Cortex of kidney (tissue), 1 donor: ENCODE data around the gene SYTL5.

Experiments used
- DNase-seq: peaks from one replicate; lab custom pipeline; 2025; lab: John Stamatoyannopoulos, UW

The SYTL5 gene

DNA sequence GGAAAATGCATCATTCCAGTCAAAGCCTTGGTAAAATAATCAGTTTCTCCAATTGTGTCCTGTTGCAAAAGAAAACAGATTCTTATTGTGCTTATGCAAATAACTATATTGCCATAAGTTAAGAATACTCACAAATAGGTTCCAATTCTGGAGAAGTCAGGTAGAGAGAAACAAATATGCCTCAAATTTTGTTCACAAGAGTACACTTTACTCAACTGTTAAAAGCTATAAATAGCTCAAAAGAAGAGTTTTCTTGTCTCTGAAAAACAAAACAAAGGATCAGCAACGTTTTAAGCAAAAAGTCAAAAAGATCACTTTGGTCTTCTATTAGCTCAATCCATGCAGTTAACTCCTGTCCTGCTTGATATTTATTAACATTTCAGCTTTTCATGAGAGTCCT, 21.9 kb downstream of the SYTL5 start:
- DNase-seq, result no peak

DNA sequence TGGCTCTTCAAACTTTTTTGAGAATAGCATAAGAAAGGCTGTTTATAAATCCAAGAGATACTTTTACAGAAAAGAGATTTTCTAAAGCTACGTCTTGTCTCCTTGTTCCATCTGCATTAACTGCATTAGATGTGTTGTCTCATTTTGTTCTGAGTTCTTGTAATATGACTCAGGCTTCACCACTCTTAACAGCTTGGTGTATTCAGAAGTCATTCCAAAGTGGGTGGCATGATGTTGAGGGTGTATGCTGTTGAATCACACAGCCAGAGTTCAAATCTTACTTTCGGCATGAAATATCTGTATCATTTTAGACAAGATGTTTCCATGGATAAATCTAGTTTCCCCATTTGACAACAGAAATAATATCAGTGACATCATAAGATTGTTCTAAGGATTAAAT, 30.1 kb downstream of the SYTL5 start:
- no peak for DNase-seq

DNA sequence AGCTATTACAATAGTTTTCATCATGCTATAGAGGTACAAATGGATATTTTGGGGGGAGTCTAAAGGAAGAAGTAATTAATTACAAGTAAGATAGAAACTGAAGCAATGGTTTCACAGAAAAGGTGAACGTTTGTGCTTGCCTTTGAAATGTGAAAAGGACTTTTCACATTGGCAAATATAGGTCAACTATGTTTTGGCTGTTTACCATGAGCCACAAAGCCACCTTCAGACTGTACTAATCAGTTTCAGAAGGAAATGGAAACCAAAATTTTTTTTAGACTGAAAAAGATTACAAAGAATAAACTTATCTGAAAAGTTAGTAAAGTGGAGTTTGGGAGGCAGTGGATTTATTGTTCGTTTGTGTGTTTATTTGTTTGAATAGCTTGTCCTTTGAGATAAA, 32.1 kb downstream of the SYTL5 start:
- DNase-seq, result no peak

DNA sequence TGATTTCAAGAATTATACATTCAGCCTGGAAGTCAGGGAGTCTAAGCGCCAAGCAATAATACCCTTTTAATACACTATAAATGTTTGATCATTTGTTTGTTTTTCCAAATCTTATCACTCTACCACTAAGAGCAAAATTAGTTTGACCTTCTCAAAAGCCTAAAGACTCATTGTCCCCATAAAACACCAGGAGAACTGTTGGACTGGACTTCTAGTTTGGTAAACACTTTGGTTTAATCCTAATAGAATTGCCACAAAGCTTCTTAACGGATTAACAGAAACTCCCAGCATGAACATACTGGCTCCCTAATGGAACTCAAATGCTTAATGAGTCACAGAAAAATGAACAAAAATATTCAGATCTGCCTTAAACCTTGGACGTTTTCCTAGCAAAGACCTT, 34.9 kb downstream of the SYTL5 start:
- no peak for DNase-seq

DNA sequence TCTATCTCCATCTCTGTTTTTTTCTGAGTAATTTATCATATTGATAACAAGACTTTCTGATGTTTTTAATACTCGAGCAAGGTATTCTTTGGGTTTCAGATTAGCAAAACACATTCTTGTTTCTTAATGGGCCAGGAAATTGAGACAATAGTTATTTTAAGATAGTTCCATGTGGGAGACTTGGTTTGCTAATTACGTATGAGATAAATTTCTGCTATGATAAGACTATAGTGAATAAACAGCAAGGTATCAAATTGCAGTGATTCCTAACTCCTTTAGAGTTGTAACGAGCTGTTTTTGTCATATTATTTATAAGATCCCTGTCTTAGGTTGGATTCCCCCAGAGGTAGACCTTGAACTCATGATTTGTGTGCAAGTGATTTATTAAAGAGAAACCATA, 38.3 kb downstream of the SYTL5 start:
- no peak for DNase-seq

DNA sequence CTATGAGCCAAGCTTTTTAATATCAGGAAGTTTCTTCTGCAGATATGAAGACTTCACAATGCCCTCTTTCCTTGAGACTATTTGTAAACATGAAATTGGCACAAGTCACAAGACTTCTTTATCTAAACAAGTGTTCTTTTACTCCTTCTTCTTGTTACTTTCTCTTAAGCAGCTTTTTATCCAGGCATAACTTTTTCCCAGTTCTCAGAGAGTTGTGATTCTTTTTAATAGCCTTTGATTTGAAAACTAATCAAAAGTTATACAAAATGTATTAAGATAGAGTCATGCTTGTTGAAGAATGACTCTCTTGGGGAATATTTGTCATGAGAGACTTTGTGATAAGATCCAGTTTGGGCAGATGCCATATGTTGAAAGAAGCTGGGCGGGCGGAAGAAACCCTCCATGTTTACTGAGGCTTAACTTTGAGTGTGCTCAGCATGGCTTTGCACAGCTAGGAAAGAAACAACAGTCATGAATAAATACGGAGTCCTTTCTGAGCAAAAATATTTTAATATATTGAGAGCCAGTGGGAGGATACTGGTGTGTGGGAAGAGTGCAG, 39.3 kb downstream of the SYTL5 start:
- no peak for DNase-seq

DNA sequence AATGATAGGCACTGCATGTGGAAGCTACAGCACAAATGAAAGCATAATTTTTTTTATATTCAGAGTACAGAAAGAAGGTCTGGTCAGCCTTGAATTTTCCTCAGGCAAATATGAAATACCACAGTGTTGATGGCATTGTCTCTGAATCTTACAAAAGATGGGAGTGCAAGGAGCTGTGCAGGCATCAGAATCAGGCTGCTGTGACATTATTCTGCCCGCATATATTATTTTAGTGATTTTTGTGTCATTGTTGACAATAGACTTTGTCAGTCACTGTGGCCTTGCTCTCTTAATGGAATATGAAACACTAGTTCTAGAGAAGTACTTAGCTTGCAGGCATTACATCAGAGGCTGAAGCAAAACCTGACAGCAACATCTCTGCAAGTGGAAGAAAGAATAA, 42.5 kb downstream of the SYTL5 start:
- no peak for DNase-seq

DNA sequence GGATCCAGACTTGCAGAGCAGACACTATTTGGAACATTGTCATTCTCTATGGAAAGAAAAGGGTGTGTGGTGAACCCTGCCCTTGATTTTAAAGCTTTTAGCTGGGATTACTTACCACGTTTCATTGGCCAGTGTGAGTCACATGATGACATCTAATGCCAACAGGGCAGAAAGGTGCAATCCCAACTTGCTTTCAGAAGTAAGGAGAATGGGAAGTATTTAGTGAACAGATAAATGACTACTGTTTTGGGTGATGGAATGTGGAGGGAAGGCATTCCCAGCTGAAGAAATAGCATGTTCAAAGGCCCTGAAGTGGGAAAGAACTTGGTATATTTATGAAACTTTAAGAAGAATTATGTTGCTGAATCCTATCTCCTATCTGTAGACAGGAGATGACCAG, 44.5 kb downstream of the SYTL5 start:
- DNase-seq, result no peak

DNA sequence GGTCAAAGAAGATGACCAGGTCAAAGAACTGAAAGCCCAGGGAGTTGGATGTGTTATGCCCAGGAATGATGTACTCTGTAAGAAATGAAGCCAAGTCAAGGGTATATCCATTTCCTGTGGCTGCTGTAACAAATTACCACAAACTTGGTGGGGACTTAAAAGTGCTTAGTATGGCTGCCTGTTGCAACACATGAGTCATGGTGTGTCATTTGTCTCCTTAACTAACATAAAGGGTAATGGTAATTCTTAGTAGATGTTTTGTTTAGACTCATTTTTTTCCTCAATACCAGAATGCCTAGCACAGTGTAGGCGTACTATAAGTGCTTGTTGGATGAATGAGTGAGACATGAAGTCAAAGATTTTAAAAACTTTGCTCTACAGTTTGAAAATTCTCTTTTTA, 45.7 kb downstream of the SYTL5 start:
- no peak for DNase-seq

DNA sequence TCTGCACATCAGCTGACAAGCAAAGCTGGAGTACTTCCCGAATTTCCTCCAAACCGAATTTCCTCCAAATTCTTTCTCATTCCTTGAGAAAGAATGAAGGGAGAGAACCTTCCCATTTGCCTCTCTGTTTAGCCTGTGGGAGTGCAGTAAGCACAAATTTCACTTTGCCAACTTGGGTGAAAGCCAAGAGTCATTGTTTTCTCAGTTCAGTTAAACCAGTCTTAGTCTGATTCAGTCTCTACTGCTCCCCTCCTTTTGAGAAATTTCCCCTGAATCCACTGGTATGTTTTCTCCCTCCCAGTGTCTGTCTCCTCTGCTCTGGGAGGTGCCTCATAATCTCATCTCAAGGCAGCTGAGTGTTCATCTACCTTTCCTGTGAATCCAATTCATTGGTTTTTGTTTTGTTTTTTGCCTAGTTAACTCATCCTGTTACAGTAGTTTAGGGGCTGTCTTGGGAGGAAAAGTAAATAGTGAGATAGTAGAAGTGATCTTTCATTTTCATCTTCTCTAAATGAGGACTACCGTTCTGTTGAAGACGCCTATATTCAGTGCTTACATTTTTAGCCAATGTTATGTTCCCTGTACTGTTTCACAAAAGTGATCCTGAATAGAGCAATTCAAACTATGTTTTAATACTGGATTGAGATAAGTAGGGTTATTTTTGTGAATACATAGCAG, 49.0 kb downstream of the SYTL5 start:
- DNase-seq, result no peak

DNA sequence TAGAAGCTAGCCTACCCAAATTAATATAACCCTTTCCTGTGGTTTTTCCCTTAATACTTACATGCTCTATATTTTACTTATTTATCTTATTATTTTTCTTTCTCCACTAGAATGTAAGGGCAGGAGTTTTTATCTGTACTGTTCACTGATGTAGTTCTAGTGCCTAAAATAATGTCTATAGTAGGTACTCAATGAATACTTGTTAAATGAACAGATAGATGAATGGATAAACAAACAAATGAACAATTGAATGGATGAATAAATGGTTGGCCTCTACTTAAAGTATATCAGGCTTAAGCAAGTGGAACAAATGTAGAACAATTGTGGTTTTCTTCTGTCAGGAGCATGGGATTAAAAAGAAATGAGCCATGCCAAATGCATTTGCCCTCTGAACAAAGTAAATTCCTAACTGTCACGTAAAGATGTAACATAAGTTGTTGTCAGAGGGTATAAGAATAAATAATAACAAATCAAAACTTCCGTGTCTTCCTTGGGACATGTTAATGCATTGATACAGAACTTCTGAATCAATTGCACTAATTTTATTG, 54.1 kb downstream of the SYTL5 start:
- DNase-seq, result no peak

DNA sequence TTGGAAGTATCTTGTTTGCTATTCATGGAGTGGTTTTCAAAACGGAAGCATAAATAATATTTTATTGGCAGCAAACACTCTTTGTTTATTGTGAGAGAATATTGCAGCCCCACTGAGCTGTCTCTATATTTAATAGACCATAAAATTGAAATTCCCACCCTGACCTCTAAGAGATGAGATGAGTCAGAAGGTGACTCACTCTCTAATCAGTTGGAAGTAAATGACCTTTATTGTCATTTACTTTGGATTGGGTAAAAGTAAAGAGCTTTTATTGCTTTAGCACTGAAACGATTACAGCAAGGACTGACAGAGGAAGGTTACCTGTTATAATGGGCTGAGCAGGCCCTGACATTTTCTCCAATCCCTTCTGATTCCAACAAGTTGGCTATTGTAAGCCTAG, 55.0 kb downstream of the SYTL5 start:
- no peak for DNase-seq

DNA sequence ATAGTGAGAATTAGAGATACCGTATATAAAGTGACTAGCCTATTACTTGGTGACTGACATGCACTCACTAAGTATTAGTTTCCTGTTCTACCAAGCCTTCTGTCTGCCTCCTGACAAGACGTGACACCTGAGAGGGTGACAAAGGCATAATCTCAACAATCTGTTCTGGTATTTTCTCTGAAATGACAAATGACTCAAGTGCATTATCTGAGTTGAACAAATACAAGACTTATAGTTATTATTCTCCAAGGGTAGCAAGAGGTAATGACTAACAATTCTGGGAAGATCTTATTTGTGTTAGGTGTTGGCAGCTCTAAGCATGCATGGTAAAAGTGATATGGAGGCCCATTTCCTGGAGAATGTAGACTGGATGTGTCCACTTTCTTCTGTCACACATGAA, 60.6 kb downstream of the SYTL5 start:
- no peak for DNase-seq

DNA sequence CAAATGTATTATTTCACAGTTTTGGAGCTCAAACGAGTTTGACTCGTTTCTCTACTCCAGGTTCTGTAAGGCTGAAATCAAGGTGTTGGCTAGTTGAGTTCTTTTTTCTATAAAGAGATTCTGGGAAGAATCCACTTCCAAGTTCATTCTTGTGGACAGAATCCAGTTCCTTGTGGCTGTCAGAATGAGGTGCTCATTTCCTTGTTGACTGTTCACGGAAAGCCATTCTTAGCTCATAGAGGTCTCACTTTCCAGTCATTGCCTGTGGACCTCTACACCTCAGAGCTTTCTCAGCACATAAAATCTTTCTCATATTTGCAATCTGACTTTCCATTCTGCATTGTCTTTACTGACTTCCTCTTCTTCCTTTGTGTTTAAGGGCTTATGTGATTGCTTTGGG, 62.9 kb downstream of the SYTL5 start:
- no peak for DNase-seq

DNA sequence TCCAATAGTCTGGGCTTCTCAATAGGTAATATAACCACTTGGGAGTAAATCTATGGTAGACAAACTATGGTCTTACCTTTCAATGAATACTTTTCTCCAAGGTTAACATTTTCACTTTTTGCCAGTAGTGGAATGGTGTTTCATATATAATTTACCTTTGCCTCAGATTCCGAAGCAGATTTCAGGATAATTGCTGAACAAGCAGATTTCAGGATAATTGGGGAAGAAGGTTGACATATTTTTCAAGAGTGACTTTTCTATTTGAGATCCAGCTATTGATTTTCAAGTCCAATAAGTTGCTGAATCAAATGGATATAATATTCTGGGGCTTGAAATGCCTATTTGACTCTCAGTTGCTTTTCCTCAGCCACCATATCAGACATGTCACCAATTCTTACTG, 63.6 kb downstream of the SYTL5 start:
- no peak for DNase-seq

DNA sequence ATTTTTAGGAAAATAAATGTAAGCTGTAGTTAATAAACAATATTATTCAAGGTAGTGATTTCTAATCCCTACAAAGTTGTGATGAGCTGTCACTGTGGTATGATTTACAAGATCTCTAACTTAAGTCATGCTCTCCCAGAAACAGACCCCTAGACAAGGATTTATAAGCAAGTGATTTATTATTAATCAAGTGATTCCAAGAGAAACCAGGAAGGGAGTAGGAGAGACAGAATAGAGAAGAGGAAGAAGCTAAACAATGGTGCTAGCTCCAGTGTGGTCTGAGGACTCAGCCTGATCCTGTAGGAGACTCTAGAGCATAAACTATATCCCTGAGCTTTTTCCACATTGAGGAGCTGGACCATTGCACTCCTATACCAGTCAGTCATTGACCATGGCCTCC, 73.1 kb downstream of the SYTL5 start:
- no peak for DNase-seq

DNA sequence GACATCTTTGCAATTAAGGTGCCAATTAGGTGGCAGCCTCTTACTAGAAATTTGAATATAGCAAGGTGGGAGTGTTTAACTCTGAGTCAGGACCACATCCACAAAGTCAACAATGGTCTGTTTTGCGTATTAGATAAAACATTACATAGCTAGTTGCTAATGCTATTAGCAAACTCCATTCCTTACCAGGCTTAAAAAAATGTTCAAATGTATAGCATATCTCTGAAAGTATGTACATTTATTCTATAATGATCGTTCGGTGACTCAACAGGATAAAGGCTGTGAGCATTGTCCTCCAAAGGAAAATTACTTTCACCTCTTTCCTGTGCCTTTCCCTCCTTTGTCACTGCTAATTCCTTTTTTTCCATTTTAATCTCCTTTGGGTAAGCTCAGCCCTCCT, 74.5 kb downstream of the SYTL5 start:
- no peak for DNase-seq

DNA sequence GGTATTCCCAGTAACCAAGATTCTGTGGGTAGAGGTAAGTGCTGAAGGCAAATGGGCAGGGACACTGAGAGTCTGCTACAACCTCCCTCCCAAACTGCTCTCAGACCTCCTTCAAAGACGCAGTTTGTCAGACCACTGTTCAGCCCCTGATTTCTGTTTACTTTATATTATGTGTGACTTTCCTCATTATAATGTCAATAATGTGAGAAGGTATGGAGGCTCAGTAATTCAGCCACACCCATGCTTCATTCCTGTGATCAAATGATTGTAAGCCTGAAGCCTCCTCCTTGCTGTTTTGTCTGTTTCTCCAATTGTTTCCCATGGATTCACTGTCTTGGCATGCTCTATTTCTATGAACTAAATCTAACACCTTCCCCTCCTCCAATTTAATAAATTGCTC, 75.6 kb downstream of the SYTL5 start:
- DNase-seq, result no peak

DNA sequence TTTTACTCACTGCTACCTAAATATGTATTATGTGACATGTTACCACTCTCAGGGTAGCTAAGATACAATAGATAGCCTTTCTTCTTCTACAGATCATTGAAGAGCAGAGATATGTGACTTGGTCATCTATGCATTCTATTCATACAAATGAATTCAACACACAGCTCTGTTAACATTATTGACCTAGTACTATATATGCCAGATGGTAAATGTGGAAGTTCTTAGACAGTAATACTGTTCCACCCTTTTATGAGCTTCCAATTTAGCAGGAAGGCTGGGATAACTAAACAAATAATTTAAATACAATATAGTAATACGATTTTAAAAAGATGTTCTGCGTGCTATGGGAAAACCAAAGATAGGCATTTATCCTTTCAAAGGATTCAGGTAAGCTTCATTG, 76.0 kb downstream of the SYTL5 start:
- DNase-seq, result no peak

DNA sequence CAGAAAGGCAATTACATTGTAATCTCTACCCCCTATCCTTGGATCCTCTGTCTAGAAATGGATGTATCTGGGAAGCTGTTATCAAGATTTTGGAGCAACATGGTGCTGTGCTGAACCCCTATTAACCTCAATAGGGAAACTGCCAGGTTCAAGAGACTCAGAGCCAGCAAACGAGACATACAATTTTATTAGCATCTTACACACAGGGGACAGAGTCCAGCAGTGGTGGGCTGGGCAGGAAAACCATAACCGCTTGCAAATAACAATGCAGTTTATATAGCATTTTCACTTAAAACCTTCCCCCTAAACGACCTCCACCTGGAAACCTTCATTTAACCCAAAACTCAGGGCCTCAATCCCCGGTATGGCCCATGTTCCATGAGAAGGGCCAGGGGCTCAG, 79.5 kb downstream of the SYTL5 start:
- no peak for DNase-seq

DNA sequence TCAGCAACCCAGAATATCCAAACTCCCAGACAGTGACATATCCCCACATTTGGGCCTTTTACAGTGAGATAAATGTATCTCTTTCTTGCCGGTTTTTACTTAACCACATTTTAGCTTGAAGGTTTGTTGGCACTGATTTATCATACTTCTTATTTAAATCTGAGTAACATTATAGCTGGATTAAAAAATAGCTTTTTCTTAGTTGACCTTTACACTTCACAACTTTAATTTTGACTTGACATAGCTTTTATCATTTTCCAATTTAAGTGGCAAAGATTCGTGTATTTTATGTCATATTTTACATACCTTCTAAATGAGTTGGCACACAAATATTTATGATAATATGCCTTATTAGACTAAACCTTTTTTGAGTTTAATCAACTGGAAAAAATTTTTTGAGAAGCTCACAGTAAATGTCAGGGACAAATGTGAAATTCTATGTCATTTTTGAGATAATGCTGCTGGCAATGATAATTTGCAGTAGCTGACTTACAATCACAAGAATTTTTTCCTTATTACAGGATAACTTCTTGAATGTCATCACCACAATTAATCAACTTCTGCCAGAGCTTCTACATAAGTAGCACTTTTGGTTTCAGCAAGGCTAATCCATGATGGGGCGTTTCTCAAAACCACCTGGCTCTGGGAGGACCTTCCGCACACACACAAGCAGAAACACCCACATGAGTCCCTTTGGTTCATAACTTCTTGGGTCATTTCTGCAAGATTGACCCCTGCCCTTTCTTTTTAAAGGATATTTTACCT, 80.3 kb downstream of the SYTL5 start:
- DNase-seq, result no peak

DNA sequence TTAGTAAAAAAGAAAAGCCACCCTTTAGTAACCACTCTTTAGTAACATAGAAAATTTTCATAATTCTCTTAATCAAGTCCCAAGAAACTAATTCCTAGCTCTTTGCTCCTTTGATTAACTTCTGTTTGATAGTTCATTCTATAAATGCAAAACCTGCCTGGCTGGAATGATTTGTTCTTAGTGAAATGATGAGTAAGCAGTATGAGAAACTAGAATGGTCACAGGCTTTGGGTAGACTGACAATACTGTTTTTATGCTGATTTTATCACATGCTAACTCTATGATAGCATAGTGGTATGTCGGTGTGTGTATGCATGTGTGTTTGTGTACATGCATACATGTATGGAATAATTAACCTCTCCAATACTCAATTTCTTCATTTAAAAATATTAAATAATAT, 81.2 kb downstream of the SYTL5 start:
- no peak for DNase-seq
